Measurements from ENCODE around the gene ARHGAP21. TPM values are rescaled to one million over a fixed set of nuclear protein-coding genes. Genes with fewer than 3 reads are reported as not detected.

Gene ARHGAP21
- total and polyA plus RNA-seq, 4 donors: 18.8 to 138 (median 46.1) TPM

DNA sequence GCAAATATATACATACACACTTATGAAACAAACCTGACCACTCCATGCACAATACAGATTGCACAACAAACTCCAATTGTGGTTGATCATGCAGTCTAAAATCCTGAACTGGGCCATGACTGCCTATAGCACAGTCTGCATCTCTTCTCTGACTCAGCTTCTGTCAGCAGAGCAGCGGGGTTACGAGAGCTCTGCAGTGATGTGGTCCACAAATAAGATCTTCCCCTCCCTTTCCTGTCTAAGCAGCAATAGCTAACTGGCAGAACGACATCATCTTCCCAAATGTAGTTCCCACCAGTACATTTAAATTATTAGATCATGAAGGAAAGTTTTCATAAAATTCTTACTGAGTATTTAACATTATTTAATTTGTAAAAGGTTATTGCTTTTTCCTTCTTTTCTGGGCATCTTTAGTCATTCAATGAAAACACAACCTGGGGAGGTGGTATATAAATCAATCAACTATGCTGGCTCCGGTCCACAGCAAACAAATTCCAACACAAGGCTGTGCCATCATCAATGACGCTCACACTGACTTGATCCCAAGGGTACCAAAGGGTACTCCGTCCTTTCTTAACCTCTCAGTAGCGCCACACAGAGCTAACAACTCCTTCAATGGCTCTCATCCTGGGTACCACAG lies 17.1 kb downstream of the ARHGAP21 start:
- ATAC-seq (ENCODE audit: insufficient read depth, low FRiP score) (peak; percentile 82), DNase-seq (peak; percentile 29 to 76 (median 57))
- Histone ChIP-seq H3K4me3 (no peak overlapping the region), H3K9me3 (ENCODE audit: control insufficient read depth in 4 of 4, insufficient read depth in 3 of 4, low read length in 3 of 4) (no peaks in the 10 kb centered on the region), H3K27ac (ENCODE audit: low read depth in 1 of 2, low read length in 1 of 2) (no peak overlapping the region), H3K36me3 (ENCODE audit: control insufficient read depth in 4 of 4, insufficient read depth in 4 of 4, low read length in 4 of 4) (no peaks in the 10 kb centered on the region), H3K27me3 (ENCODE audit: control insufficient read depth in 3 of 3, insufficient read depth in 3 of 3, low read length in 2 of 3) (no peaks in the 10 kb centered on the region), H3K9ac (ENCODE audit: insufficient read depth in 1 of 2, low read length in 2 of 2) (no peak overlapping the region), H3K4me1 (ENCODE audit: control insufficient read depth in 5 of 5, insufficient read depth in 5 of 5, low read length in 5 of 5) (peaks cover 4 to 28% (median 9%) of the 10 kb centered on the region in 5 donors)
- TF ChIP-seq, protein P1, sequence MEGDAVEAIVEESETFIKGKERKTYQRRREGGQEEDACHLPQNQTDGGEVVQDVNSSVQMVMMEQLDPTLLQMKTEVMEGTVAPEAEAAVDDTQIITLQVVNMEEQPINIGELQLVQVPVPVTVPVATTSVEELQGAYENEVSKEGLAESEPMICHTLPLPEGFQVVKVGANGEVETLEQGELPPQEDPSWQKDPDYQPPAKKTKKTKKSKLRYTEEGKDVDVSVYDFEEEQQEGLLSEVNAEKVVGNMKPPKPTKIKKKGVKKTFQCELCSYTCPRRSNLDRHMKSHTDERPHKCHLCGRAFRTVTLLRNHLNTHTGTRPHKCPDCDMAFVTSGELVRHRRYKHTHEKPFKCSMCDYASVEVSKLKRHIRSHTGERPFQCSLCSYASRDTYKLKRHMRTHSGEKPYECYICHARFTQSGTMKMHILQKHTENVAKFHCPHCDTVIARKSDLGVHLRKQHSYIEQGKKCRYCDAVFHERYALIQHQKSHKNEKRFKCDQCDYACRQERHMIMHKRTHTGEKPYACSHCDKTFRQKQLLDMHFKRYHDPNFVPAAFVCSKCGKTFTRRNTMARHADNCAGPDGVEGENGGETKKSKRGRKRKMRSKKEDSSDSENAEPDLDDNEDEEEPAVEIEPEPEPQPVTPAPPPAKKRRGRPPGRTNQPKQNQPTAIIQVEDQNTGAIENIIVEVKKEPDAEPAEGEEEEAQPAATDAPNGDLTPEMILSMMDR (IDR thresholded peaks at IDR 0.05; ENCODE audit: control extremely low read depth, extremely low read depth): no peak
- WGBS, 2 donors: 42 to 49% methylated on average over 7 of the region's 7 CpGs

DNA sequence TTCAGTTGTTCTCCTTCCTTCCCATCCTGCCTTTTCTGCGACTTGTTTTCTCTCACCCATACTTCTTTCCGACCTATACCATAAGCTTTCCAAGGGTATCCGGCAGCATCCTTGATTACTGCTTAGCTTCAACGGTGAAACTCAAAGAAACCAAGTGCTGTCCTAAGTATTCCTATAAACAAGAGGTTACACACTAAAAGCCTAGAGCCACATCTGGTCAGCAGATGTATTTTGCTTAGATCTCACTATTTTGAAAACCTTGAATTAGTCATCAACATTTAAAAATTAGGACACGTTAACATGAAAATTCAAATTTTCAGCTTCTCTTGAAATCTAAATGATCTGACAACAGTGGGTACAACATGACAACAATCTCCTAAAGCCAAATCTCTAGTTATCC lies 20.0 kb downstream of the ARHGAP21 start:
- Histone ChIP-seq H3K27me3 (ENCODE audit: control insufficient read depth in 3 of 3, insufficient read depth in 3 of 3, low read length in 2 of 3) (no peaks in the 10 kb centered on the region), H3K4me3 (no peak overlapping the region), H3K27ac (ENCODE audit: low read depth in 1 of 2, low read length in 1 of 2) (no peak overlapping the region), H3K9ac (ENCODE audit: insufficient read depth in 1 of 2, low read length in 2 of 2) (no peak overlapping the region), H3K4me1 (ENCODE audit: control insufficient read depth in 5 of 5, insufficient read depth in 5 of 5, low read length in 5 of 5) (peaks cover 5 to 35% (median 9%) of the 10 kb centered on the region in 5 donors), H3K9me3 (ENCODE audit: control insufficient read depth in 4 of 4, insufficient read depth in 3 of 4, low read length in 3 of 4) (no peaks in the 10 kb centered on the region), H3K36me3 (ENCODE audit: control insufficient read depth in 4 of 4, insufficient read depth in 4 of 4, low read length in 4 of 4) (no peaks in the 10 kb centered on the region)
- TF ChIP-seq, protein P1 (IDR thresholded peaks at IDR 0.05; ENCODE audit: control extremely low read depth, extremely low read depth): no peak
- no peak for ATAC-seq (ENCODE audit: insufficient read depth, low FRiP score)
- DNase-seq: no peak
- 90 to 94% methylated on average over 5 of the region's 5 CpGs for WGBS, 2 donors

DNA sequence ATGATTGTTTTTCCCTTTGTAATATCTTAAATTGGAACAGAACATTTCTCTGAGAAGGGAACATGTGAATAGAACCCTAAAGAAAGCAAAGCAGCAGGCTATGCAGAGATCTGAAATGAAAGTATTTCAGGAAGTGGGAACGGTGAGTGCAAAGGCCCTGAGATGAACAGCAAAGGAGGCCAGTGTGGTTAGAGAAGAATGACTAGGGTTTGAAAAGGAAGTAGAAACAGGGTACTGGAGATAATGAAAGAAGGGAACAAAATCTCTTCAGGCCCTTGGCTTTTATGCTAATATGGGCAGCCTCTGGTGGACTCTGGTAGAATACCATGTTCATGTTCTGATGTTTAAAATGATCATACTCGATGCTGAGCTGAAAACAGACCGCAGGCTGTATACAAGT lies 22.2 kb downstream of the ARHGAP21 start:
- ATAC-seq (ENCODE audit: insufficient read depth, low FRiP score): no peak

More for the DNA sequence above, 22.2 kb downstream of the ARHGAP21 start:
- Histone ChIP-seq H3K9ac (ENCODE audit: insufficient read depth in 1 of 2, low read length in 2 of 2) (no peak overlapping the region), H3K27ac (ENCODE audit: low read depth in 1 of 2, low read length in 1 of 2) (no peak overlapping the region), H3K4me3 (no peak overlapping the region), H3K4me1 (ENCODE audit: control insufficient read depth in 5 of 5, insufficient read depth in 5 of 5, low read length in 5 of 5) (peaks cover 0 to 28% (median 4%) of the 10 kb centered on the region in 5 donors), H3K36me3 (ENCODE audit: control insufficient read depth in 4 of 4, insufficient read depth in 4 of 4, low read length in 4 of 4) (no peaks in the 10 kb centered on the region), H3K9me3 (ENCODE audit: control insufficient read depth in 4 of 4, insufficient read depth in 3 of 4, low read length in 3 of 4) (no peaks in the 10 kb centered on the region), H3K27me3 (ENCODE audit: control insufficient read depth in 3 of 3, insufficient read depth in 3 of 3, low read length in 2 of 3) (no peaks in the 10 kb centered on the region)
- TF ChIP-seq, protein P1 (IDR thresholded peaks at IDR 0.05; ENCODE audit: control extremely low read depth, extremely low read depth): no peak
- DNase-seq: no peak
- 74 to 81% methylated on average over 3 of the region's 3 CpGs for WGBS, 2 donors

Data from lung (tissue), 12 donors.